Hematopoietic multipotent progenitor cell treated with erythropoietin and hydrocortisone succinate and interleukin-3 and kit ligand, for 8 days (in vitro differentiated cells): ENCODE data around the gene FFAR4.
"Not testable (repeated sequence)": the region's sequence is repeated elsewhere in the genome, so short reads cannot be mapped to it uniquely, and the experiment has no call there.

Experiments
- DNase-seq: peaks from one replicate; pipeline ENCODE4 v3.0.0-alpha.2; 2015

The FFAR4 gene

GRCh38 chr10:93566435-93567276 is at the start of gene FFAR4:
Gene FFAR4, plus strand, starts transcription at chr10:93566665. Its CDS starts 56 bp downstream, at chr10:93566721.
- DNase-seq = no peak

DNA sequence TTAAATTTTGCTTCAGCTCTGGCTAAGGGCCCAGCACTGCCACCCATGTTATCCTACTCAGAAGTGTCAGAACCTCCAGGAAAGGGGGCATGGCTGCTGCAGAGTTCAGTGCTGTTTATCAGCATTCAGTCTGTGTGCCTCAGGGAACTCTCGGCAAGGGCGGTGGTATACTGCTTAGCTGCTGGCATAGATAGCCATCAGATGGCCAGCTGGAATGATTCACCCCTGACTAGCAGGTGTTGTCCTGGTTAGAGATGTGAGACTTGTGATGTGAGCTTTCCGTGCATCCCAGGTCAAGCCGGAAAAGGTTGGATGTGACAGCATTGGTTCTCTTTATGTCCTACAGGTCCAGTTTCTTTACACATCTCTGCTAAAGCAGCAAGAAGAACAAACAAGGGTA is 47.9 kb upstream of the FFAR4 start:
- DNase-seq = no peak

- no peak for DNase-seq
Measured at GRCh38 chr10:93535293-93535692, 31.2 kb upstream of the FFAR4 start.

GRCh38 chr10:93540871-93541270 is 25.6 kb upstream of the FFAR4 start:
- DNase-seq = not testable (repeated sequence)

- peak; percentile 31 for DNase-seq
Measured at GRCh38 chr10:93541402-93542357, 24.8 kb upstream of the FFAR4 start.

DNA sequence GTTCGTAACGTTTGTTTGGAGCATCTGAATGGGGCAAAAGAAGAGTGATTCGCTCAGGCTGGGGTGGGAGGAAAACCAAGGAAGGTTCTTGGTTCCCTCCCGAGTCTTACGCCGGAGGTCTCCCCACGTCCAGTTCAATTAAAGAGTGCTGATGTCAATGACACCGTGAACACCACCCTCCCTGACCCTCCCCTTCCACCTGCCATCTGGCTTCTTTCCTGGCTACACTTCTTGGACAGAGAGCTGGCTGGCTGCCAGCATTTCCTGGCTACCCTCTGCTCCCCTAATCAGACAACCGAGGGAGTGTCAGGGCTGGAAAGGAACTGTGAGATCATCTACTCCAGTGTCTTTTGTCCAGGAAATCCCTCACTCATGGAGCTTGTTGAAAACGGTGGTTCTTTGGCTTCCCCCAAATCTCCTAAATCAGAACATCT is 24.1 kb upstream of the FFAR4 start:
- no peak for DNase-seq

- not testable (repeated sequence) for DNase-seq
Measured at GRCh38 chr10:93546995-93547394, 19.5 kb upstream of the FFAR4 start.

GRCh38 chr10:93547522-93547921 is 18.9 kb upstream of the FFAR4 start:
- DNase-seq = no peak

DNA sequence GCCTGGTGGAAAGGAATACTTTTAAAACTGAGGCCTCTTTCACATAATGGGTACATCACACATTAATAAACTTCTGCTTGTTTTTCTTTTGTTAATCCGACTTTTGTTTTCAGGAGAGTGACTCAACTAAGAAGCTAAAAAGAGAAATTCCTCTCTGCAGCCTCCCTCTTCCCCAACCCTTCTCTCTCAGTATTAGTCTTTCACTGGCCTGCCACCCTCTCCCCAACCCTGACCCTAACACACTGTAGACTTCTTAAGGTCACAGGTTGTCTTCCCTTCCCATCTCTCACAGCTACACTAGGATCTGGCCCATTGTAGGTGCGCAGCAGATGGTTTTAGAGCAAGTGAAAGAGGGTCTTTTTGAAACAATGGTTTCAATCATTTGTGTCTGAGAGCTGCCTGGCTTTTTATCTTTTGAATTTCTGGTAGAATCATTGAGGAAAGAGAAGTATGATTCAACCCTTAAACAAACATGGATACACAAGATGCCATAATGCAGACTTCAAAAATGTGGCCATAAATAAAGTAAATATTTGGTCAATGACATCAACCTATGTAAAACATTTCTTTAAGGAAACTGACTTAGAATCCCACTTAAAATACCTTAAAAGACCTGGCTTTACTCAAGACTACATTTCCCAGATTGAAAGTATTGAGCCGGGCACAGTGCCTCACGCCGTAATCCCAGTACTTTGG is 17.9 kb upstream of the FFAR4 start:
- DNase-seq = no peak

DNA sequence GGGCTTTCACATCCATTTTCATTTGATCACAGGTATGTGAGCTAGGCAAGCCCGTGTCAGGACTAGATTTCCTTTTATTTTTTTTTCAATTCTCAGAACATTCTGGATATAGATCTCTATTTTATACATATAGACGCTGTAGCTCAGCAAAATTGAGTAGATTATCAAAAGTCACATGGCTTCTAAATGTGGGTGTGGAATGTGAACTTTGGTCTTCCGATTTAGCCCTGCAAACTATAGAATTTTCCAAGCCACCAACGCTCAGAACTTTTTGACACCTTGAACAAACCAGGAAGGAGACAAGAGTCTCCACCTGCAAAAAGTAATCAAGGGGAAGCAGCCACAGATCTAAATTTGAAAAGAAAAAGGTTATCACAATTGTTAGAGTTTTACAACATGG is 15.9 kb upstream of the FFAR4 start:
- no peak for DNase-seq

DNA sequence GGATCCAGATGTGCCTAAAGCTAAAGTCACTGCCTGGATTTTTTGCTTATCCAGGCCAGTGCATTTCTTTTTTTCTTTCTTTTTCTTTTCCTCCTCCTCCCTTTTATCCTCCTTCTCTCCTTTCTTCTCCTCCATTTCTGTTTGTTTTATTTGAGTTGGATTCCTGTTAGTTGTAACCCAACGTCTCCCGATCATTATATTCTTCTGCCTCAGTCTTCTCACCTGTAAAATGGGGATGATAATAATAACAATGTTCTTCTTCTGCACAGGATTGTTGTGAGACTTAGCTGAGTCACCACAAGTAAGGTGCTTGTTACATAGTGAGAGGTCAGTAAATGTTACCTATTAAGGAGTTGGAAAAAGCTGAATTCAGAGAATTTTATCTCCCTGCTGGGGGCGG is 13.7 kb upstream of the FFAR4 start:
- DNase-seq = no peak

GRCh38 chr10:93553482-93554315 is 12.8 kb upstream of the FFAR4 start:
- no peak for DNase-seq

GRCh38 chr10:93554316-93554663 is 12.2 kb upstream of the FFAR4 start:
- no peak for DNase-seq

GRCh38 chr10:93554760-93555432 is 11.6 kb upstream of the FFAR4 start:
- peak; percentile 77 for DNase-seq

DNA sequence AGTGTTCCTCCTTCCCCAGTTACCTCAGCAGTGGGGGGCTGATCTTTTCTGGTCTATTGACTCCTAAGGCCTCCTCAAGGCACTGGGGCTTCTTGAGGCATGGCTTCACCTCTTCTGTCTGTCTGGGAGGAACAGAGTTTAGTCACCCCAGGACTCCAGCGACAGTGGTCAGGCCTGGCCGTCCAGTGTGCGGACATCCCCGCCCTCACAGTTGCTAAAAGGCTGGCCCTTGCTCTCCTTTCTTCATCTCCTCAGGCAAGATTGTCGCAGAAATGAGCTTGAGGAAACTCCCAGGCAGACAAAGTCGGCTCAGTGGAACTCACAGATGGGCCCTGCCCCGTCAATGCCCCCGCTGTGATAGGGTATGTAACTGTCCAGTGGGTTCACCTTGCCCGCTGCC is 7.0 kb upstream of the FFAR4 start:
- DNase-seq = no peak

GRCh38 chr10:93560541-93560940 is 5.9 kb upstream of the FFAR4 start:
- DNase-seq = no peak

DNA sequence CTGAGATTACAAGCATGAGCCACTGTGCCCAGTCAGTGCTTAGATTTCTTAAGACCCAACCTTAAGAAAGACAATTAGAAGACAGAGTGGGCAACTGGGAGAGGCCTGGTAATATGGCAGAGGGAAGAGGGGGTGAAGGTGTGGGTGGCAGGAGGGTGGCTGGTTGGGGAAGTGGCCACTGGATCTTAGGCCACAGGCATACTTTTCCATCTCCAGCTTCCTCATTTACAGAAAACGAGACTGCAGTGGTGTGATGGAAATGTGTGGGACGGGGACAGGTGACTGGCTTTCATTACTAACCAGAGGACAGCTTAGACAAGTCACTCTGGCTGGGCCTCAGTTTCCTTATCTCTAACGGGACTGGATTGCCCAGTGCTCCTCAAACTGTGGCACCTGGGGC is 1.0 kb upstream of the FFAR4 start:
- no peak for DNase-seq

DNA sequence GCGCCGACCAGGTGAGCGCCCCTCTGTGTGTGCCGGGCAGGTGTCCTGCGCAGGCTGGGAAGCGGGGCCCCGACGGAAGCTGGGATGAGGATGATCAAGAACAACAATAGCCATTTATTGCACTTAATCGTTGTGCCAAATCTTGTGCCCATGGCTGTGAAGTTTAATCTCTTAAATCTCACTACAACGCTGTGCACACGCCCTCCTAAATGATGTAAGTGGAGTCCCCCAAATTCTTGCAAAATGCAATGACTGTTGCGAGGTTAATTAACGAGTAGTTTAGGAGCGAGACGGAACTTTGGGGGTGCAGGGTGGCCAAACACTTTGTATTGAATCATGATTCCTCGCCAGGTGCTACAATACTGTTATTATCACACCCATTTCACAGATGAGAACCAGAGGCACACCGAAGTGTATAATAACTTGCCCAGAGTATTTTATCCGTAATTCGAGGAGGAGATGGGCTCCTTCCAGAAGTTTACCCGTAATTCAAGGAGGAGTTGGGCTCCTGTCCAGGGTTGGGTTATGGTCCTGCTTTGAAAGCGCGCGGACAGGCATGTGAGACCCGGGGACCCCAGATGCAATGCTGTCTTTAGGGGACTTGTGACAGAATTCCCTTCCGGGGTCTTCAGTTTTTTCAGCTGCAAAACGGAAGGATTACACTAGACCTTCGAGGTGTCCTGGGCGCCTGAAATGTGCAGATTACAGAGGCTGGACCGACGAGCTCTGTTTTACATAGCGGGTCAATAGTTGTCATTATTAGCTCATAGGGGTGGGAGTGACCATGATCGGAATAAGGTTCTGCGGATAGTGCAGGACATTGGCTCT is 1.0 kb downstream of the FFAR4 start:
- no peak for DNase-seq

- no peak for DNase-seq
Measured at GRCh38 chr10:93568105-93568390, 1.6 kb downstream of the FFAR4 start.

DNA sequence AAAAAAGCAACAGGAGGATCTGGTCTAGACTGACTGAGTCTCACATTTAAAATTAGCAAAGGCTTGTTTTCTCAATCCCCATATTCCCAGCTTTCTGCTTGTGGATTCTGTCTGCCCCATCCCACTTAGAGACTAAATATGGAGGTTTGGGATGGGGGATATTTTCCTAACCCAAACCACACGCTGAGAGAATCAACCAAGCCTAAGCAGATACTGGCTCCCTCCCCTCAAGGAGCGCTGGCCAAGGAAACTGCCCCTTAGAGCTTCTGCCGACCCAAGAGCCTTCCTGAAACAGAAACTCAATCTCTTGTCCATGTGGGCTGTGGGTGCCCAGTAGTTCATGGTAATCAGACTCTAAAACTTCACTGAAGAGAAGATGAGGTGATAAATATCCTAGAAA is 3.9 kb downstream of the FFAR4 start:
- DNase-seq = no peak

- no peak for DNase-seq
Measured at GRCh38 chr10:93572606-93573005, 6.1 kb downstream of the FFAR4 start.
